Lower leg skin (tissue), 3 donors: Measurements from ENCODE around the gene OSBPL5.

Source experiments
- CTCF ChIP-seq, 3 donors: fragments of 450-650 bp; IDR thresholded peaks; one replicate each; pipeline ENCODE4 v1.5.1; 2016; ENCODE audit warnings: antibody characterized with exemption in 3 of 3, mild to moderate bottlenecking in 3 of 3, moderate library complexity in 2 of 3
- POLR2A ChIP-seq, 2 donors: fragments of 450-650 bp; IDR thresholded peaks; one replicate each; pipeline ENCODE4 v1.6.1; 2016 to 2017; ENCODE audit warnings: antibody characterized with exemption in 2 of 2, mild to moderate bottlenecking in 1 of 2, moderate library complexity in 1 of 2

DNA sequence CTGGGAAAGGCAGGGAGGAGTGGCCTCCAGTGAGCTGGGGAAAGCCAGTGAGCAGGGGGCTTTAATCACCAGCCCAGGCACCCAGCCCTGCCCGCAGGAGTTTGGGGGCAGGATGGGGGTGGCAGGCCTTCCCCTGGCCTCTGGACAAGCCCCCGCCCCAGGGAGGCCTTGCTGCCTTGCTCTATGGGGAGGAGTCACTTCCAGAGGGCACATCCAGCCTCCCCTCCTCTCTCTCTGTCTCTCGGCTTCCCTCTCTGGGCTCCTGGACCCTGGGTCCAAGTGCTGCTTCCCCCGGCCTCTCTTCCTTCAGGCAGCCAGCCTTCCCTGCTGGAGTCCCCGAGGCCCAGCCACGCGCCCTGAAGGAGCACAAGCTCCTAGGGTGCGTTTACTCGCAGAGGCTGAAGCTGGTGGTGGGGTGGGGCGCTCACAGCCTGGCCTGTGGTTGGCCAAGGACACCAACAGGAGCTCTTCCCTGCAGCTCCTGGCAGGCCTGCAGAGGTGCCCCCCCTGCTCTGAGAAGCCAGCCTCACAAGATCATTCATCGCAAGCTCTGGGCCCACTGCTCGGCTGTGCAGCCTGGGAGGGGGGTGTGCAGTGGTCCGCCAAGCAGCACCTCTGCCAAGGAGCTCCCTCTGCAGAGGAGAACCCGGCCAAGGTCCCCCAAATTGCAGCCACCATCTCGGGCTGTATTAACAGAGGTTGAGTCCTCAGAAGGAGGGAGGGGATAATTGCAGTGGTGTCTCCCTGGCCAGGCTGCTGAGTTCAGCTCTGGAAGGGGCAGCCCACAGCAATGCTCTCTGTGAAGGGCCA lies 25.4 kb downstream of the OSBPL5 start:
- TF ChIP-seq CTCF (IDR thresholded peaks at IDR 0.05) (no peak), POLR2A (IDR thresholded peaks at IDR 0.05) (no peak)
